ENCODE measurements around the gene ATP5MK.

- TF ChIP-seq SUZ12 (IDR thresholded peaks at IDR 0.05; ENCODE audit: extremely low read depth, insufficient read depth, insufficient read length) (no peak), YY1 (IDR thresholded peaks at IDR 0.05; ENCODE audit: insufficient read depth, insufficient read length) (no peak), ZNF274 (IDR thresholded peaks at IDR 0.05; ENCODE audit: low read depth, low read length) (no peak)
Observed at GRCh38 chr10:103367379-103367781, 28.9 kb downstream of the ATP5MK start.
